AG09309 (cell line): Measurements from ENCODE around the gene MED12L.
"Not testable (repeated sequence)": the region's sequence is repeated elsewhere in the genome, so short reads cannot be mapped to it uniquely, and the experiment has no call there.

Source experiments
- DNase-seq: peaks from one replicate; pipeline ENCODE4 v3.0.0-alpha.2; 2010; ENCODE audit warnings: low read depth
- H3K4me3 ChIP-seq: 2 replicates; pipeline ENCODE4 v1.5.1; 2011; ENCODE audit warnings: mild to moderate bottlenecking, low read depth, low read length, moderate library complexity; ENCODE audit not compliant: control insufficient read depth
- TF ChIP-seq, protein P1 (sequence below): IDR thresholded peaks from 2 replicates; pipeline ENCODE4 v1.5.1; 2011; ENCODE audit warnings: mild to moderate bottlenecking, low read depth, low read length, inconsistent platforms; ENCODE audit not compliant: insufficient read depth, control insufficient read depth; ENCODE audit errors: missing control alignments

Gene MED12L

DNA sequence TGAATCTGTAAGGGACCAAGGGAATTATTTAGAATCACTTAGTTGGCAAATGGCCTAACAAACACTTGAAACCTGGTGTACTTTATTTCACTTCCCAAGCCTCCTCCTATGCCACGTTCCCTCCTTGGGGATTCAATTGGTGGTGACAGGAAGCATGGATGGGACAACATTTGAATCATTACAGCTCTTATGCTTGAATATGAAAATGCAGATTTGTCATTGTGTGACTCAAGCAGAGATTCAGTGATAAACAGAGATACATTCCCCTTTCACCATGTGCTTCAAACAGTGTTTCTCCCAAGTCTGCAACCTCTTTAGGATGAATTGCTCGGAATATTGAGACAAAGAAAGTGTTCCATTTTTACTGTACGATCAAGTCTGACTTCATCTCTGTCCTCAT lies 32.7 kb upstream of the MED12L start:
- no peak overlapping the region for H3K4me3 ChIP-seq
- DNase-seq: no peak
- TF ChIP-seq, protein P1, sequence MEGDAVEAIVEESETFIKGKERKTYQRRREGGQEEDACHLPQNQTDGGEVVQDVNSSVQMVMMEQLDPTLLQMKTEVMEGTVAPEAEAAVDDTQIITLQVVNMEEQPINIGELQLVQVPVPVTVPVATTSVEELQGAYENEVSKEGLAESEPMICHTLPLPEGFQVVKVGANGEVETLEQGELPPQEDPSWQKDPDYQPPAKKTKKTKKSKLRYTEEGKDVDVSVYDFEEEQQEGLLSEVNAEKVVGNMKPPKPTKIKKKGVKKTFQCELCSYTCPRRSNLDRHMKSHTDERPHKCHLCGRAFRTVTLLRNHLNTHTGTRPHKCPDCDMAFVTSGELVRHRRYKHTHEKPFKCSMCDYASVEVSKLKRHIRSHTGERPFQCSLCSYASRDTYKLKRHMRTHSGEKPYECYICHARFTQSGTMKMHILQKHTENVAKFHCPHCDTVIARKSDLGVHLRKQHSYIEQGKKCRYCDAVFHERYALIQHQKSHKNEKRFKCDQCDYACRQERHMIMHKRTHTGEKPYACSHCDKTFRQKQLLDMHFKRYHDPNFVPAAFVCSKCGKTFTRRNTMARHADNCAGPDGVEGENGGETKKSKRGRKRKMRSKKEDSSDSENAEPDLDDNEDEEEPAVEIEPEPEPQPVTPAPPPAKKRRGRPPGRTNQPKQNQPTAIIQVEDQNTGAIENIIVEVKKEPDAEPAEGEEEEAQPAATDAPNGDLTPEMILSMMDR: no peak

DNA sequence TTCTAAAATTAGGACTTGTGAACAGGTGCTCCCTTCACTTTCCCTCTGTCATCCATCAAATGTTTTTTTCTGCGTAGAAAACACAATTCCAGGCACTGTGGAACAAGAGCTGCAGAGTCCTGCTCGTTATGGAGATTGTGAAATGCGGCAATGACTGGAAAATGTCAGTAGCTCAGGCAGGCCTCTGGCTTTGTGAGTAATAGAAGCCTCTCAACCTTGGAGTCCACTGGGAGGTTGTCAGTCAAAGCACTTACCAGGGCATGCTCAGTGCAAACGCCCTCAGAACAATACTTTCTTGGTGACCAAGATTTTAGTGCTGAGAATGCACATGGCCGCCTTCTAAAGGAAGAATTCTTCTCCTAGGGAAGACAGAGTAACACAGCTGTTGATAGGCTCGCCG lies 26.7 kb upstream of the MED12L start:
- no peak overlapping the region for H3K4me3 ChIP-seq

DNA sequence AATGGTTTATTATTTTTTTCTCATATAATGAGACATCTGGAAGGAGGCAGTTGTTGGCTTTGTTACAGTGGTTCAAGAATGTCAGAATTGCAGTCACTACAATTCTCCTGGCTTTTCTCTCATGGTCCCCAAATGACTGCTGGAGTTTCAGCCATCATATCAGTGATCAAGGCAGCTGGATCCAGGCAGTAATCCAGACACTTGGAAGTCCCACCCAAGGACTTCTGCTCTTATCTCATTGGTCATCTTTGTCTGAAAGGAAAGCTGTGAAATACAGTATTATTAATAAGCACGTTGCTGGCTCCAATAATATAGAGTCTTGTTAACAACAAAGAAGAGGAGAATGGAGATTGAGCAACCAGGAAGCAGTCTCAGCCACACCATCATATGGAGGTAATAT lies 22.9 kb upstream of the MED12L start:
- DNase-seq: no peak
- TF ChIP-seq, protein P1: no peak
- H3K4me3 ChIP-seq: no peak overlapping the region

More for the DNA sequence above, 26.7 kb upstream of the MED12L start:
- no peak for DNase-seq
- TF ChIP-seq, protein P1: no peak

DNA sequence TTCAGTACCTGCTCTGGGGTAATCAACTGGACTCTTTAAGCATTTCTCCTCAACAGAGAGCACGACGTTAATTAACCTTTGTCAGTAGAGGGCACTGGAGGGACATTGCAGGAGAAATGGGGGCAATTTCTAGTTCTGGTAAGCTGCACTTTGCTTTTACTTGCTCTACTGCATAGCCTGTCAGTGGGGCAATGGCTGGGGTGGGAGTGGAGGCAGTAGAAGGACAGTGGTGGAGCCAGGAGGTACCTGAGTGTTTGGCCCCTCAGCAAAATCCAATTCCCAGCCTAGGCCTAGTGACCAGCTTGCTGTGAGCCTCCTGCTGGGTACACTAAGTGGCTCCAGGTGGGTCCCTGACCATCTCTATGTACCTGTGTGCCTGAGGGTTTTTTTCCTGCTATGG lies 18.3 kb upstream of the MED12L start:
- H3K4me3 ChIP-seq: no peak overlapping the region
- DNase-seq: no peak
- TF ChIP-seq, protein P1: no peak

DNA sequence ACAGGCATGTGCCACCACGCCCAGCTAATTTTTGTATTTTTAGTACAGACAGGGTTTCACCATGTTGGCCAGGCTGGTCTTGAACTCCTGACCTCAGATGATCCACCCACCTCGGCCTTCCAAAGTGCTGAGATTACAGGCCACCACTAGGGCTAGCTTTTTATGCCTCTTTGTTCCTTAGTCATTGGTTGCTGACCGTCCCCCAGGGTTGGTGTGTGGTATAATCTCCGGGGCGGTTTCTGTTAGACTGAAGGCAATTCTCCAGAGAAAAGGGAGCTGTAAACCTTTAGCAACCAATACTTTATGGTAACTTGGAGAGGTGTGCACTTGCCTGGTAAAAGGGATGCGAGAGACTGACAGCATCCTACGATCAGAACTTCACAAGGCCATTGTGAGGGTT lies 12.6 kb upstream of the MED12L start:
- DNase-seq: not testable (repeated sequence)

DNA sequence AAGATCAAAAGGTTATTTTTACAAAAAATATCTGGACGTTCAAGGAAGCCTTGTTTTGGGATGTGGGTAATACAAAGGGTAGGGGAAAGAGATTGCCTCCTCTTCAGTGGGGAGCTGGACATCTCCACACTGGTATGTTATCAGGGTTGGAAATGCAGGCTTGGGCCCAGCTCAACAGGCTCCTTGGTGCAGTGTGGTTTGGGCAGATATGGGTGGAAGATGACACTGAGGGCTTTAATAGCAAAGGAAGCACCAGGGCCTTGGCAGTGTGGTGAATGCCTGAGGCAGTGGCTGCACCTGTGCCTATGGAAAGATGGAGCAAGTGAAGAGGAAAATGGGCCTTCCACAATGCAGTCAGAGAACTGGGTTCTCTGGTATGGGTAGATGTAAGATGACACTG lies 11.2 kb upstream of the MED12L start:
- no peak for DNase-seq
- no peak overlapping the region for H3K4me3 ChIP-seq
- TF ChIP-seq, protein P1: no peak

More for the DNA sequence above, 12.6 kb upstream of the MED12L start:
- H3K4me3 ChIP-seq: not testable (repeated sequence)

DNA sequence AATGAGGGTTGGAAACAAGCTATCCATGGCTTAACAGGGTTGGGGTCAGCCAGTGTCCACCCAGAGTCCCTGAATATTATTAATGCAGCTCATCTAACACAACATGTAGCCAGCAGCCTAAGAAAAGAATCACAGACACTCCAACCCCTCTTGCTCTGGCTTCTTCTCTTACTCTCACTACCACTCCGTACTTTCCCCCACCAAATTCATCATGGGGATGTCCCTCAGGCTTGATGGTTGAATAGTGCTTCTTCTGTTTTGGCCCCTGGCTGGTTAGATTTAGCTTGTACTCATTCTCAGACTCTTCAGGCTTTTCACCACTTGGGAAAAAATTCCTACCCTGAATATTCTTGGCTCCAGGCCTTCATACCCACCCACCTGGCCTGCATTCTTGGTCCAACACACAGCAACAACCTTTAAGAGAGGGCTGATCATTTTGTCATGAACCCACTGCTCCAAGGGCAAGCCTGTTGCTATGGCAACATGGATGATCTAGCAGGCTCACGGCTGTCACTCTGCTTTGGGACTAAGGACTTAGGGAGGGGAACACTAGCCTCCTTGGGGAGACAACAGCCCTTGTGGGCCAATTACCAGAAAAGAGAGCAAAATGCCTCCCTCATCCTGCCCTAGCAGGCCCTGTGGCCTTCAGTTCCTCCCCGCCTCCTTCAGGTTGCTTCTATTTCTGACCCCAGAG lies 9.4 kb upstream of the MED12L start:
- no peak for DNase-seq
- no peak overlapping the region for H3K4me3 ChIP-seq
- TF ChIP-seq, protein P1: no peak
